NCI-H1694 treated with DMSO at 0.1 percent for 48 hours (cell line): Measurements from ENCODE around the gene GJD2.

Experiments
- DNase-seq: peaks from one replicate; lab custom pipeline; 2025; lab: John Stamatoyannopoulos, UW

The GJD2 gene

DNA sequence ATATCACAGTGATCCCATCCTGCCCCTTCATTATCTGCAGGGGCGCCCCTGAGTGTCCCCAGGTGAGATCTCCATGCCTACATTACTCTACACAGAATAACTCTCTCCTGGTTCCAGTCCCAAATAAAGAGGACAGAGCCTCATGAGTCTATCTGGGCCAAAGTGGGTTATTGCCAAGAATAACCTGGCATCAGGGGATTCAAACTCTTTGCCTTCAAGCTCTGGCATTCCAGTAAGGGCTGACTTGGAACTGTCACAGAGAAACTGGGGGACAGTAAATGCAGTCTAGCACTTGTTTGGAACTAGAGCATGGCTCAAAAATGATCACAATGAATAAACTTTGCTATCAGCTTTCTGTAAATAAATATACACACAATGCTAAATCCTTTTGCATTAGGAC is 30.3 kb downstream of the GJD2 start:
- DNase-seq = no peak

DNA sequence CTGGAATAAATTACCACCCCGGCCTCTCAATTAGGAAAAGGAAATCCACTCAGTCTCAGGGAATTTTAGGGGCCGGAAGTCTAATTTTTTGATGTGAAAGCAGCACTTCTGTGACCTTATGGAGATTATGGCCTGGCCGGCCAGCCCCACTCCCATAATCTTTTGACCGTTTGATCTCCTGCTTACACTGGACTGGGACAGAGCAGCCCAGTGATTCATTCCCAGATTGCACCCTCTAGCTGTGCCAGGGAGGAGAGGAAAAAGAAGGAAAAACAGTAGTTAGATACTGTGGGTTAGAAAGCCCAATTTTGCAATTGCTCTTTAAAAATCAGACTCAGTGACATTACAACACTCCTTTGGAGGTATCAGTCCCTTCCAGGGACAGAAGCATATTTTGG is 32.4 kb downstream of the GJD2 start:
- DNase-seq = peak; percentile 30

DNA sequence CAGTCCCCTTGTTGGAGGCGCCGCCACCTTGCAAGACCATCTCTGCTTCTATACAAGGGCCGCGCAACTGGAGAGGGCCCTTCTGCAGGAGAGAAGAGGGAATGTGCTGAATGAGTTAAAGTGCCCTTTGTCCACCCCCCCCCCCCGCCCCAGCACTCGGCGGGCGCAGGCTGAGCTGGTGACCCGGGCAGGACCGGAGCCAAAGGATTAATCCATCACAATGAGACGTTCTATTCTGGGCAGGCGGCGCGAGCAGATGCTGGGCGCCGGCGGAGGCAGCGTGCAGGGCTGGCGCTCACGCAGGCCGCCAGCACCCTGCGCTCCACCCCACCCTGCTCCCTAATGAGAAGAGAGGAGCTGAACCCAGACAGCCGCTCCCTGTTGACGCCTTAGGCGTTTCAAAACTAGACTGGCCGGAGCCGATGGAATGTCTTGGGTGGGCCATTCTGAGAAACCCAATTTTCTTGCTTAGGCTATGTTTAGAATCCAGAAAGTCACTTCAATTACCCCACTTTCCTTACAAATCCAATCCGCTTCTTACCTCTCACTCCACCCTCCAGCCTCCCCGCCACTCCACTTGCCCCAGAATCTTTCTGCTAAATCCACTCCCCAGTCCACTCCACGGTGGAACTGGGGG is 32.9 kb downstream of the GJD2 start:
- DNase-seq = peak; percentile 65

- DNase-seq = no peak
Measured at GRCh38 chr15:34721157-34721801, 33.5 kb downstream of the GJD2 start.

DNA sequence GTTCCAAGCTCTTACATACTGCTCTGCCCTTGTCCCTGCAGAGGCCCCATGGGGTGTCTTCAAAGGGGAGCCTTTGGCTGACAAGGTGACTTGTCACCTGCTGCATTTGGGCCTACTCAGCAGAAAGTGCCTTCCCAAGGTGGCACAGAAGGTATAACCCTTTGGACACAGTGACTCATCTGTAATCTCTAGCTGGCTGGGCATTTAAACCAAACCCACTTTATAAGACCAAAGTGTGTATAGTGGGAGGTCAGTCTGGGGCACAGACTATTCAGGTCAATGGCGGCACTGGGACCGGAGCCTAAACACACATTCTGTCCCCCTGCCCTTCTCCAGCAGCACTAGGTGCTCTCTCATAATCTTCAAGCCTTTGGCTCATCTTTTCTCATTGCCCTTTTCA is 35.1 kb downstream of the GJD2 start:
- DNase-seq = no peak

DNA sequence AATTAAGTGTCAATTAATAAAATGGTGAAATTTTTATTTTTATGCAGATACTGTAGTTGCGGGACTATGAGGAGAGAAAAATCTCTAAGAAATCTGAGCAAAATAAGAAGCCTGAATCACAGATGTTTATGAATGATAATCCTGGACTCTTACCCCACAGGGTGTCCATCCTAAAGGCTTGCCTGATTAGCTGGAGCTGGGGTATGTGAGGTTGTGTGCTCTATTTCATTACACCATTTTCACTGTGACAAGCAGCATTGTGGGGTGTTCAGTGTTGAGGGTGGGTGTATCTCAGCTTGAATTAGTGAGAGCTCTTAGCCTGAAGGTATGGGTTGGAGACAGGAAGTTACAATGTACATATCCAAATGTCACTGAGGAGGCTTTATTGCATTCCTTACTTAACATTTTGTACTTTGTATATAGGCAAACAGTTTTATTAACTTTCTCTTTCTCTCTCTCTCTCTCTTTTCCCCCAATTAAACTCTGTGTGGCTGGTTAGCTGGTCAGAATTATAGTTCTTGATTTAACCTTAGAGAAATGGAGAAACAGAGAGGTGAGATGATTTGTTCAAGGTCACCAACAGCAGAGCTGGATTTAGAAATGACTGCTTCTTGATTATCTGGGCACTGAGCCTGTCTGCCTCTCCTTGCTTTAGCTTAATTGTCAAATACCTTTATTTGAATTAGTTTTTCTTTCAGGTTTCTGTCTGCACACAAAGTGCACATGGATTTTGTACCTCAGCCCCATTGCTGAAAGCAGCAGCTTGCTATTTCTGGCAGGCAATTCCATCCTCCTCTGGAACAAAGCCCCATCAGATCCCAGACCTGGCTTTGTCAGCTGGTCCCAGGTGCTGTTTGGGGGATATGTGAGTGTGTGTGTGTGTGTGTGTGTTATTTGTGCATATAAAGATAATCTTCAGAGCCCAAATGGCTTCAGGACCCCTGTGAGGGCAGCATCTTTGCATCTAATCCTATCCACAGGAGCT is 35.8 kb downstream of the GJD2 start:
- DNase-seq = no peak

GRCh38 chr15:34717729-34718128 is 37.1 kb downstream of the GJD2 start:
- DNase-seq = no peak

DNA sequence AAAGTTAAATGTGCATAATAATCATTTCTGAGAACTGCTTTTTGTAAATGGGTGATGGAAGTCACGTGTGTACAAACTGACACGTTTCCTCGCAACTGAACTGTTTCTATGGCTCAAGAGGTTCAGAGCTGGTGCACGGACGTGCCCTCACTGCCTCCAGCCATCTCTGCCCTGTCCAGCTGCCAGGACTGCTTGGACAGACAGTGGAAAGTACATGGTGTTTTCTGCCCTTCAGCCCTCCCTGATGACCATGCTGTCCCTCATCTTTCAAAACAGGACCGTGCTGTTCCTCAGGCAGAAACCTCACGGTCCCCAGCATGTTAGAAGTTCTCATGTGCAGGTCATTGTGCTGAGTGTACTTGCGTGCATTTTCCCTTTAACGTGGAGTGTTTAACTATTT is 38.7 kb downstream of the GJD2 start:
- DNase-seq = no peak

DNA sequence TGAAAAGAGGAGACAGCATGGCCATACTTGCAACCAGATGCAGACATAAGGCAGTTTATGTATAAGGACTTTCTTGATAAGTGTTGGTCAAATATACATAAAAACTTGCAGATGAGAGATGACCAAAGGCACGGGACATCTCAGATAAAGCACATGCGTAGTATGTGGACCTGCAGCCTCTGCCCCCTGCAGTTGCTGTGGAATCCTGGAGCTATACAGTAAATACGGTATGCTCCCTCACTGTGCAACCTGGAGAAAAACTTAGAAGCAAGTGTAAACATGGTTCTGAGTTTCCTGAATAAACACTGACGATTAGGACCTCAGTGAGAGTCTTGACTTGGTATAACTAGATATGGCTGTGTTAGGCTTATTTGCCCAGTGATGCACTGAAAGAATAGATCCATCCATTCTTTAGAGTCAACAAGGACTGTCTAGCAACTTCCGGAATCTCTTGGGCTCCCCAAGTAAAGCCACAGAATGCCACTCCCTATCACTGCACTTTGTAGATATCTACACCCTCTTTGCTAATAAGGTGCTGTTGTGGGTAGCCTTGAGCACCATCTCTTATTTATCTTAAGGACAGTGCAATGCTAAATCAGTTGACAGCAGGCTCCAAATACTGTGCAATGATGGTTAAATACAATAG is 40.2 kb downstream of the GJD2 start:
- no peak for DNase-seq

GRCh38 chr15:34713635-34714034 is 41.2 kb downstream of the GJD2 start:
- DNase-seq = no peak

GRCh38 chr15:34709866-34710265 is 44.9 kb downstream of the GJD2 start:
- no peak for DNase-seq

DNA sequence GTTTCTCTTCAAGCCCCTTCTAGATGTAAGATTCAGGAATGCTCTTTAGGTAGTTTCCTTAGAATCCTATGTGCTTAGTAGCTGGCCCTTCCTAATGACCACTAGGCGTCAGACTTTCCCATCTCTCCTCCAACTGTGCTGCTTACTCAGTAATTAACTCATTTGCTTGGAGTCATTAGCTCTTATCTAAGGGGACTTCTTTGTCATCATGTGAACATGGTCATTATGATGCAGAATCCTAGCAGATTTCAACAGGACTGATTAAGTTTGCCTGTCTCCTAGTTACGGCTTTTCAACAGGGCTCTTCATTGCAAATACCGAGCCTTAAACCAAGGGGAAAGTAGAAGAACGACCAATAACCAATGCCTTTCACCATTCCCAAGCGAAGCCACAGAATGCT is 46.4 kb downstream of the GJD2 start:
- peak; percentile 73 for DNase-seq

DNA sequence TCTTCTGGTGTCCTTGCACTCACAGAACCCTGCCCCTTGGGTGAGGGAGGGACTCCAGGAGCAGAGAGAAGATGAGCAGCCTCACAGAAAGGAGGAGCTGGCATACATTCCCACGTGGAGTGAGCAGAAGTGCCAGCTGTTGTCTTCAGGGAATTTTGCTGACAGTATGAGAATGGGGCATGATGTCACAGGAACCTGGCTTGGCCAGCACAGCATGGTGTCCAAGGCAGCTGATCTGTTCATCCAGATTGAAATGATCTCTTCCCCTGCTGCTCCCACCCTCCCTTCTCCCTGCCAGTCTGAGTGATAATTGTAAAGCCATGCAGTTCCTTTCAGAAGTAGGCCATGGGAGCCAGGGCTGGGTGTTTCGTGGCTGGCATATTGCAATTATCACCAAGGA is 53.3 kb downstream of the GJD2 start:
- no peak for DNase-seq
